GM12878 (cell line): ENCODE results near the gene OTOF. TPM values are rescaled to one million over a fixed set of nuclear protein-coding genes. Genes with fewer than 3 reads are reported as not detected.

ENCODE experiments used
- CEBPB ChIP-seq, 2 experiments: fragments of 150-350 bp in 1 of 2; IDR thresholded peaks; 2 replicates each; pipeline ENCODE4 v1.6.1; 2012 to 2014; ENCODE audit warnings: low read depth in 2 of 2, low read length in 2 of 2, borderline replicate concordance in 1 of 2, inconsistent platforms in 1 of 2
- HDAC2 ChIP-seq: fragments of 200-600 bp; sonication (generic); IDR thresholded peaks from 2 replicates; pipeline ENCODE4 v1.6.1; 2017
- IKZF1 ChIP-seq: fragments of 450-650 bp; conservative IDR thresholded peaks from 2 replicates; pipeline ENCODE4 v1.6.1; 2017; ENCODE audit warnings: antibody characterized with exemption, mild to moderate bottlenecking
- polyA plus RNA-seq, 11 experiments: library from polyadenylated mRNA; depleted of rRNA in 4 of 11; unstranded in 6 of 11; stranded (reverse) in 5 of 11; fragments of >200 nt; fragmentation: Nextera tagmentation in 4 of 11; fragmentation: Illumina TruSeq in 1 of 11; extraction: Ambion mirVana in 4 of 11; extraction: Trizol in 1 of 11; gene quantifications; 1 replicate in 1 of 11; 2 replicates in 10 of 11; pipeline versions ENCODE4 v1.2.1 to v1.2.3, GENCODE V29; 2011 to 2016; ENCODE audit warnings: inconsistent platforms in 2 of 11, missing spikeins in 2 of 11, low read depth in 1 of 11
- total RNA-seq, 4 experiments: library from RNA; depleted of rRNA in 3 of 4; stranded (reverse); fragments of >200 nt in 3 of 4; fragmentation: Illumina TruSeq in 1 of 4; extraction: Trizol in 1 of 4; gene quantifications; 2 replicates each; pipeline versions ENCODE4 v1.2.1 to v1.2.3, GENCODE V29; 2013 to 2021
- TF ChIP-seq, protein P1 (sequence below): IDR thresholded peaks from 2 replicates; pipeline ENCODE4 v1.6.1; 2012; ENCODE audit warnings: mild to moderate bottlenecking, low read depth, low read length
- TF ChIP-seq, protein P2 (sequence below): IDR thresholded peaks from 2 replicates; pipeline ENCODE4 v1.6.1; 2012; ENCODE audit warnings: low read length, inconsistent platforms
- TF ChIP-seq, protein P3 (sequence below): IDR thresholded peaks from 2 replicates; pipeline ENCODE4 v1.6.1; 2011; ENCODE audit warnings: borderline replicate concordance, low read depth, mild to moderate bottlenecking, moderate library complexity, low read length; ENCODE audit not compliant: insufficient read depth, poor library complexity, severe bottlenecking

Gene OTOF
- total and polyA plus RNA-seq, 10 of the 15 experiments (the other 5 are each of a cell fraction or from before 2014, with no cell fraction given) = under 0.01 to 0.31 (median 0.07) TPM; not detected in 6

DNA sequence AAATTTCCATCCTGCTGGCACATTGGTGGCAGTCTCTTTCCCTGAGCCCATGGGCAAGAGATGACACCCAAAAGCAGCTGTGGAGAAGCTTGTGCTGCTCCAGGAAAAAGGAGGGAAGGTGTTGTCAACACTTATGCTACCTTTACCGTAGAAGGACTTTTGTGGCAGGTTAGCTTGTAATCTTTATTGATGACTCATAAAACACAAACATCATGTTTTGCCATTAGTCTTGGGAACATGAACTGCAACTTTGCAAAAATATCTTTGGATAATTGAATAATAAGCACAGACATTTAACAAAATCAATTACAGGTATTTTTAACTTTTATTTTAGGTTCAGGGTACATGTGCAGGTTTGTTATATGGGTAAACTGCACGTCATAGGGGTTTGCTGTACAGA lies 42.8 kb downstream of the OTOF start (continued):
- TF ChIP-seq, protein P1, sequence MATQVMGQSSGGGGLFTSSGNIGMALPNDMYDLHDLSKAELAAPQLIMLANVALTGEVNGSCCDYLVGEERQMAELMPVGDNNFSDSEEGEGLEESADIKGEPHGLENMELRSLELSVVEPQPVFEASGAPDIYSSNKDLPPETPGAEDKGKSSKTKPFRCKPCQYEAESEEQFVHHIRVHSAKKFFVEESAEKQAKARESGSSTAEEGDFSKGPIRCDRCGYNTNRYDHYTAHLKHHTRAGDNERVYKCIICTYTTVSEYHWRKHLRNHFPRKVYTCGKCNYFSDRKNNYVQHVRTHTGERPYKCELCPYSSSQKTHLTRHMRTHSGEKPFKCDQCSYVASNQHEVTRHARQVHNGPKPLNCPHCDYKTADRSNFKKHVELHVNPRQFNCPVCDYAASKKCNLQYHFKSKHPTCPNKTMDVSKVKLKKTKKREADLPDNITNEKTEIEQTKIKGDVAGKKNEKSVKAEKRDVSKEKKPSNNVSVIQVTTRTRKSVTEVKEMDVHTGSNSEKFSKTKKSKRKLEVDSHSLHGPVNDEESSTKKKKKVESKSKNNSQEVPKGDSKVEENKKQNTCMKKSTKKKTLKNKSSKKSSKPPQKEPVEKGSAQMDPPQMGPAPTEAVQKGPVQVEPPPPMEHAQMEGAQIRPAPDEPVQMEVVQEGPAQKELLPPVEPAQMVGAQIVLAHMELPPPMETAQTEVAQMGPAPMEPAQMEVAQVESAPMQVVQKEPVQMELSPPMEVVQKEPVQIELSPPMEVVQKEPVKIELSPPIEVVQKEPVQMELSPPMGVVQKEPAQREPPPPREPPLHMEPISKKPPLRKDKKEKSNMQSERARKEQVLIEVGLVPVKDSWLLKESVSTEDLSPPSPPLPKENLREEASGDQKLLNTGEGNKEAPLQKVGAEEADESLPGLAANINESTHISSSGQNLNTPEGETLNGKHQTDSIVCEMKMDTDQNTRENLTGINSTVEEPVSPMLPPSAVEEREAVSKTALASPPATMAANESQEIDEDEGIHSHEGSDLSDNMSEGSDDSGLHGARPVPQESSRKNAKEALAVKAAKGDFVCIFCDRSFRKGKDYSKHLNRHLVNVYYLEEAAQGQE = no peak
- TF ChIP-seq, protein P2, sequence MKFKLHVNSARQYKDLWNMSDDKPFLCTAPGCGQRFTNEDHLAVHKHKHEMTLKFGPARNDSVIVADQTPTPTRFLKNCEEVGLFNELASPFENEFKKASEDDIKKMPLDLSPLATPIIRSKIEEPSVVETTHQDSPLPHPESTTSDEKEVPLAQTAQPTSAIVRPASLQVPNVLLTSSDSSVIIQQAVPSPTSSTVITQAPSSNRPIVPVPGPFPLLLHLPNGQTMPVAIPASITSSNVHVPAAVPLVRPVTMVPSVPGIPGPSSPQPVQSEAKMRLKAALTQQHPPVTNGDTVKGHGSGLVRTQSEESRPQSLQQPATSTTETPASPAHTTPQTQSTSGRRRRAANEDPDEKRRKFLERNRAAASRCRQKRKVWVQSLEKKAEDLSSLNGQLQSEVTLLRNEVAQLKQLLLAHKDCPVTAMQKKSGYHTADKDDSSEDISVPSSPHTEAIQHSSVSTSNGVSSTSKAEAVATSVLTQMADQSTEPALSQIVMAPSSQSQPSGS = no peak
- TF ChIP-seq HDAC2 (no peak), IKZF1 (no peak), CEBPB (IDR thresholded peaks at IDR 0.05; ENCODE audit: borderline replicate concordance in 1 of 2, low read depth in 2 of 2, low read length in 2 of 2) (no peak)
- TF ChIP-seq, protein P3, sequence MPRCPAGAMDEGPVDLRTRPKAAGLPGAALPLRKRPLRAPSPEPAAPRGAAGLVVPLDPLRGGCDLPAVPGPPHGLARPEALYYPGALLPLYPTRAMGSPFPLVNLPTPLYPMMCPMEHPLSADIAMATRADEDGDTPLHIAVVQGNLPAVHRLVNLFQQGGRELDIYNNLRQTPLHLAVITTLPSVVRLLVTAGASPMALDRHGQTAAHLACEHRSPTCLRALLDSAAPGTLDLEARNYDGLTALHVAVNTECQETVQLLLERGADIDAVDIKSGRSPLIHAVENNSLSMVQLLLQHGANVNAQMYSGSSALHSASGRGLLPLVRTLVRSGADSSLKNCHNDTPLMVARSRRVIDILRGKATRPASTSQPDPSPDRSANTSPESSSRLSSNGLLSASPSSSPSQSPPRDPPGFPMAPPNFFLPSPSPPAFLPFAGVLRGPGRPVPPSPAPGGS = no peak
